Parathyroid adenoma (tissue), 2 donors: ENCODE results near the gene MEF2B.

Experiments
- H2AFZ ChIP-seq: fragments of 300-600 bp; sonication (generic); one replicate; pipeline ENCODE4 v1.7.0; 2017; ENCODE audit warnings: antibody characterized with exemption, mild to moderate bottlenecking
- H3K27ac ChIP-seq: fragments of 300-600 bp; sonication (generic); one replicate; pipeline ENCODE4 v1.7.0; 2017
- H3K27me3 ChIP-seq: fragments of 300-600 bp; sonication (generic); one replicate; pipeline ENCODE4 v1.7.0; 2017; ENCODE audit warnings: low read length; ENCODE audit not compliant: control insufficient read depth, insufficient read depth
- H3K36me3 ChIP-seq: fragments of 300-600 bp; sonication (generic); one replicate; pipeline ENCODE4 v1.7.0; 2017; ENCODE audit warnings: low read length; ENCODE audit not compliant: control insufficient read depth, insufficient read depth
- H3K4me1 ChIP-seq: fragments of 300-600 bp; sonication (generic); one replicate; pipeline ENCODE4 v1.7.0; 2017; ENCODE audit warnings: control low read depth
- H3K4me2 ChIP-seq: fragments of 300-600 bp; sonication (generic); one replicate; pipeline ENCODE4 v1.7.0; 2017; ENCODE audit warnings: low read length
- H3K4me3 ChIP-seq: fragments of 300-600 bp; sonication (generic); one replicate; pipeline ENCODE4 v1.7.0; 2017; ENCODE audit warnings: low read depth, low read length
- H3K79me2 ChIP-seq: fragments of 300-600 bp; sonication (generic); one replicate; pipeline ENCODE4 v1.7.0; 2017; ENCODE audit warnings: control low read depth
- H3K9ac ChIP-seq: fragments of 300-600 bp; sonication (generic); one replicate; pipeline ENCODE4 v1.7.0; 2017; ENCODE audit warnings: mild to moderate bottlenecking
- H3K9me3 ChIP-seq: fragments of 300-600 bp; sonication (generic); one replicate; pipeline ENCODE4 v1.7.0; 2017; ENCODE audit warnings: low read length; ENCODE audit not compliant: control insufficient read depth
- TF ChIP-seq, protein P1 (sequence below): fragments of 300-600 bp; sonication (generic); IDR thresholded peaks from one replicate; pipeline ENCODE4 v1.7.0; 2017; ENCODE audit warnings: antibody characterized with exemption, mild to moderate bottlenecking
- donor health status: primary hyperparathyroidism.

Gene MEF2B

DNA sequence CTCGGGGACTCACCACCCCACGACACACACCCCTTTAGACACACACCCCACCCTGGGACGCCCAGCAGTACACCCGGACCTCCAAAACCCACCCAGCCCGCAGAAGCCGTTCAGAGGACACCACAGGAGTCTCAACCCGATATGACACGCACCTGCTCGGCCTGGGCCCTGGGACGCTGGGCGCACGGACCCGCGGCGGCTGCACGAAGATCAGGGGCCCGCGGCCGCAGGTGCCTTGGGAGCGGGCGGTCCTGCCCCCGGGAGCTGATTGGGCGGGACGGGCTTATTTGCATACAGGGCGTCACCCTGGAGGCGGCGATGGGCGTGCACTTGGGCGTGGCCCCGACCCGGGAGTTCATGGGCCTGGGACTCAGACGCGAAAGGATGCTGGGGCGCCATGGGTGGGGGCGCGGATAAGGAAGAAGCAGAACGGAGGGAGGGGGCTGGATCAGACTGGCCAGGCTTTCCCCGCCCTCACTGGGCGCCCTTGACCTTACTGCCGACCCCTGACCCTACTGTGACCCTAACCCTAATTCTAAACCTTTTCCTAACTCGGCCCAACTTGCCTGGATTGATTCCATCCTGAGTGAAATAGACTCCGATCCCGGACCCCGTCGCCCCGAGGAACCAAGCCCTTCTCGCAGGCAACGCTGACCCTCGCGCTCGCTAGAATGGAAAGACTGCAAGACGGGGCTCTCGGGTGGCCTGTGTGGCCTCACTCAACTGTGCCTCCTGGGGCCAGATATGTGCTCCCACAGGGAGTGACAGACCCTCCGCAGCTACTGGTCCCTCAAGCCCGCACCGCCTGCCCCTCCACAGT, at the start of gene MEF2B:
Gene MEF2B (minus strand): TSS at position 211 of the 820 bp plus-strand sequence. CDS start 19,528 bp downstream, outside the sequence.
- H3K9ac ChIP-seq: no peak within 1 kb of the TSS
- H3K27ac ChIP-seq: no peak within 1 kb of the TSS
- no peaks in the 10 kb centered on the region for H3K79me2 ChIP-seq

DNA sequence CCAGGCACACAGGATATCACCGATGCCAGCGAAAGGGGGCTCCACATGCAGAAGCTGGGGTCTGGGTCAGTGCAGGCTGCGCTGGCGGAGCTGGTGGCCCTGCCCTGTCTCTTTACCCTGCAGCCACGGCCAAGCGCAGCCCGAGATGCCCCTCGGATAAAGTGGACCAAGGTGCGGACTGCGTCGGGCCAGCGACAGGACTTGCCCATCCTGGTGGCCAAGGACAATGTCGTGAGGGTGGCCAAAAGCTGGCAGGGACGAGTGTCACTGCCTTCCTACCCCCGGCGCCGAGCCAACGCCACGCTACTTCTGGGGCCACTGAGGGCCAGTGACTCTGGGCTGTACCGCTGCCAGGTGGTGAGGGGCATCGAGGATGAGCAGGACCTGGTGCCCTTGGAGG, 48.8 kb upstream of the MEF2B start:
- Histone ChIP-seq H3K36me3 (no peaks in the 10 kb centered on the region), H3K4me1 (no peaks in the 10 kb centered on the region), H2AFZ (no peak overlapping the region), H3K9me3 (no peaks in the 10 kb centered on the region), H3K4me2 (no peak overlapping the region), H3K9ac (no peak overlapping the region), H3K27ac (no peak overlapping the region), H3K79me2 (no peaks in the 10 kb centered on the region), H3K4me3 (no peak overlapping the region), H3K27me3 (no peaks in the 10 kb centered on the region)
- TF ChIP-seq, protein P1, sequence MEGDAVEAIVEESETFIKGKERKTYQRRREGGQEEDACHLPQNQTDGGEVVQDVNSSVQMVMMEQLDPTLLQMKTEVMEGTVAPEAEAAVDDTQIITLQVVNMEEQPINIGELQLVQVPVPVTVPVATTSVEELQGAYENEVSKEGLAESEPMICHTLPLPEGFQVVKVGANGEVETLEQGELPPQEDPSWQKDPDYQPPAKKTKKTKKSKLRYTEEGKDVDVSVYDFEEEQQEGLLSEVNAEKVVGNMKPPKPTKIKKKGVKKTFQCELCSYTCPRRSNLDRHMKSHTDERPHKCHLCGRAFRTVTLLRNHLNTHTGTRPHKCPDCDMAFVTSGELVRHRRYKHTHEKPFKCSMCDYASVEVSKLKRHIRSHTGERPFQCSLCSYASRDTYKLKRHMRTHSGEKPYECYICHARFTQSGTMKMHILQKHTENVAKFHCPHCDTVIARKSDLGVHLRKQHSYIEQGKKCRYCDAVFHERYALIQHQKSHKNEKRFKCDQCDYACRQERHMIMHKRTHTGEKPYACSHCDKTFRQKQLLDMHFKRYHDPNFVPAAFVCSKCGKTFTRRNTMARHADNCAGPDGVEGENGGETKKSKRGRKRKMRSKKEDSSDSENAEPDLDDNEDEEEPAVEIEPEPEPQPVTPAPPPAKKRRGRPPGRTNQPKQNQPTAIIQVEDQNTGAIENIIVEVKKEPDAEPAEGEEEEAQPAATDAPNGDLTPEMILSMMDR: no peak

More for the DNA sequence above, at the start of gene MEF2B:
- no peaks in the 10 kb centered on the region for H3K36me3 ChIP-seq
- no peaks in the 10 kb centered on the region for H3K27me3 ChIP-seq
- no peaks in the 10 kb centered on the region for H3K9me3 ChIP-seq
- H3K4me1 ChIP-seq: peaks cover 2% of the 10 kb centered on the region
- H3K4me3 ChIP-seq: no peak within 1 kb of the TSS
- H3K4me2 ChIP-seq: peak within 1 kb of the TSS; percentile 34
- TF ChIP-seq, protein P1: no peak
- peak within 1 kb of the TSS; percentile 25 for H2AFZ ChIP-seq

DNA sequence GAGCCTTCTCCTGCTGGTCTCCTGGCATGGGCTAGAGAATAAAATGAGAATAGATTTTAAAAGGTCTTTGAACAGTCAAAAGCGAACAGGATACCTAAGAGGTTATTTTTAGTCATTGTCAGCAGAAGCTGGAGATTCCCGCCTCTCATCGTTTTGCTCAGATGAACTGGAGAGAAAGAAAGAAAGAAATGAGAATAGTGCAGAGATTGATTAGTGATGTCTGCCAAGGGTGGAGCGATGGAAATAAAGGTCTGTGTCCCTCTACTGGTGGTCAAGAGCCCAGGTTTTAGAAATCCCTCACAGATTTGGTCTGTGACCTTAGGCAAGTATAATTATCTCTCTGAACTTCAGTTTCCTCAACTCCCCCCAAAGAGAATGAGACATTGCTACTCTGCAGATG, 47.0 kb upstream of the MEF2B start:
- TF ChIP-seq, protein P1: no peak
- Histone ChIP-seq H3K79me2 (no peaks in the 10 kb centered on the region), H3K9ac (no peak overlapping the region), H3K4me1 (no peaks in the 10 kb centered on the region), H2AFZ (no peak overlapping the region), H3K9me3 (no peaks in the 10 kb centered on the region), H3K27me3 (peaks cover 7% of the 10 kb centered on the region), H3K4me2 (no peak overlapping the region), H3K36me3 (no peaks in the 10 kb centered on the region), H3K4me3 (no peak overlapping the region), H3K27ac (no peak overlapping the region)

DNA sequence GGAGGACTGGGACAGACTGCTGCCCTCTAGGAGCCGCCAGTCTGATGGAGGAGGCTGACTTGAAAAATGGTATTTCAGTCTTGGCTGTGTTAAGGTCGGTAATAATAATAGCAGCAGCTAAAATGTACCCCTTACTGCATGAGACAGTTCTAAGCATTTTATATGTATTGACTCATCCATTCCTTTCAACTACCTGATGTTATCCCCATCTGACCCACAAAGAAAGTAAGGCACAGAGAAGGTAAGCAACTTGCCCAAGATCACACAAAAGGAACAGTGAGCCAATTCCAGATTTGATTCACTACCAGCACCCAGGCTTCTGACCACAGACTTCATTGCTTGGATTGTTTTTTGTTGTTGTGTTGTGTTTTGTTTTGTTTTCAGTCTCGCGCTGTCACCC, 45.7 kb upstream of the MEF2B start:
- Histone ChIP-seq H3K9ac (no peak overlapping the region), H3K4me3 (no peak overlapping the region), H3K79me2 (no peaks in the 10 kb centered on the region), H3K4me2 (no peak overlapping the region), H3K27ac (no peak overlapping the region), H3K9me3 (no peaks in the 10 kb centered on the region), H3K27me3 (peaks cover 7% of the 10 kb centered on the region), H3K4me1 (no peaks in the 10 kb centered on the region), H2AFZ (no peak overlapping the region), H3K36me3 (no peaks in the 10 kb centered on the region)
- TF ChIP-seq, protein P1: no peak

DNA sequence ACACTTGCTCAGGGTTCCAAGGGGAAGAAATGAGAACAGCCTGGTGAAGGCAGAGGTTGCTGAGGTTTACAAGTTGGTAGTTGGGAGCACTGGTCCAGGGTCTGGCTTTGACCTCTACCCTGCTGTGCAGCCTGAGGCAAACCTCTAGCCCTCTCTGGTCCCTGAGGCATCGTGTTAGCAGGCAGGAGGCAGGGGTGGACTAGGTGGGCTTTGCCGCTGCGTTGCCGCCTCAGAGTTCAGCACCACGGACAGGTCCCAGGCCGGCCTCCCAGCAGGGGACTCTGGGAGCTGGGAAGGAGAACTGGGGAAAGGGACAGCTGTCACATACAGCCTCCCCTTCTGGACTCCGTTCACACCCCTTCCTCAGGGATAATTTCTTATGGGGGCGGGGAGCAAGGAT, 44.8 kb upstream of the MEF2B start:
- H3K79me2 ChIP-seq: no peaks in the 10 kb centered on the region
- H2AFZ ChIP-seq: no peak overlapping the region
- no peak overlapping the region for H3K9ac ChIP-seq
- H3K4me2 ChIP-seq: no peak overlapping the region
- TF ChIP-seq, protein P1: no peak
- no peak overlapping the region for H3K4me3 ChIP-seq
- H3K36me3 ChIP-seq: no peaks in the 10 kb centered on the region
- no peaks in the 10 kb centered on the region for H3K4me1 ChIP-seq
- H3K27ac ChIP-seq: no peak overlapping the region
- no peaks in the 10 kb centered on the region for H3K9me3 ChIP-seq
- peaks cover 7% of the 10 kb centered on the region for H3K27me3 ChIP-seq
